MM.1S (cell line): ENCODE results near the gene HTR2C.
"Not testable (repeated sequence)": the region's sequence is repeated elsewhere in the genome, so short reads cannot be mapped to it uniquely, and the experiment has no call there.

Source experiments
- CTCF ChIP-seq: fragments of 300-600 bp; sonication (generic); IDR thresholded peaks from 2 replicates; pipeline ENCODE4 v1.5.1; 2016; ENCODE audit warnings: antibody characterized with exemption, low read length, mixed read lengths
- EZH2 ChIP-seq: fragments of 300-600 bp; sonication (generic); optimal IDR thresholded peaks from 2 replicates; pipeline ENCODE3; 2017; ENCODE audit warnings: low read depth, mild to moderate bottlenecking, antibody characterized with exemption, low read length, mixed read lengths
- EZH2phosphoT487 ChIP-seq: fragments of 300-600 bp; sonication (generic); IDR thresholded peaks from 2 replicates; pipeline ENCODE4 v1.6.1; 2018; ENCODE audit warnings: antibody characterized with exemption, low read length

GRCh38 chrX:114700533-114700932 is 116.6 kb downstream of the HTR2C start:
- TF ChIP-seq CTCF, EZH2, EZH2phosphoT487: not testable (repeated sequence)
